Ovary (tissue), 3 donors: ENCODE measurements around the gene KLHL12.

ENCODE experiments used
- CTCF ChIP-seq, 3 donors: fragments of 450-650 bp in 2 of 3; fragments of 200-600 bp in 1 of 3; IDR thresholded peaks; one replicate each; pipeline versions ENCODE4 v1.5.1 to v1.8.0; 2016 to 2022; ENCODE audit warnings: antibody characterized with exemption in 3 of 3, mild to moderate bottlenecking in 1 of 3
- EP300 ChIP-seq: sonication (generic); formaldehyde crosslinking; IDR thresholded peaks from one replicate; pipeline ENCODE4 v1.6.1; 2017; ENCODE audit warnings: antibody characterized with exemption
- donor health status: DM: no; HTN: no; CAD: no.

DNA sequence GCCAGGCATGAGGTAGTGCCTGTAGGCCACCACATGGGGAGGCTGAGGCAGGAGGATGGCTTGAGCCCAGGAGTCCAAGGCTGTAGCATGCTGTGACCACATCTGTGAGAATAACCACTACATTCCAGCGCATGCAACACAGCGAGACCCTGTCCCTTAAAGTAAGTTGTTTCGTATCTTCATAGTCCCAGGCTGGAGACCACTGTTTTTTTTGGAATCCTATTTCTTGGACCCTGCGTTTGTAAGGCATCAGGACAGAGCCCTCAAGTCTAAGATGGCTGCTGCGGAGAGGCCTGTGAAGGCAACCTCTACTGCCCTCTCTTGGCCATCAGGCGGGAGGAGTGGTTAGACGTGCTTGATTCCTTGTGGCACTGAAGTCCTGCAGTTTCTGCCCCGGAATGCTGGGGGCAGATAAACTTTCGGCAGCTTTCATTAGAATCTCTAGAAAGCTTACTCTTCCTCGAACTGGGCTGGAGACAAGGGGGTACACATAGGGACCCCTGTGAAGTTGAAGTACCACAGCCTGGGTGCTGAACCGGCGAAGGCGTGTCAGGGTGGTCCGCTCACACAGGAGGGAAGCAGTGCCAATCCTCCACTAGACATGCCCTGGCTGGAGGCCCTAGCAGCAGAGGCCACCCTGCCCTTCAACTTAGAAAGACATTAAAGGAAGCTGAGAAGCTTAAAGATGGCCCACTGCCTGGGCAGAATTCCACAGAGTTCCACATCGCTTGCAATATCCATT lies 74.7 kb downstream of the KLHL12 start:
- TF ChIP-seq CTCF (IDR thresholded peaks at IDR 0.05) (no peak), EP300 (no peak)
